Neural cell (in vitro differentiated cells): Measurements from ENCODE around the gene UQCRHL. TPM values are rescaled to one million over a fixed set of nuclear protein-coding genes. Genes with fewer than 3 reads are reported as not detected.
"Not testable (repeated sequence)": the region's sequence is repeated elsewhere in the genome, so short reads cannot be mapped to it uniquely, and the experiment has no call there.

Source experiments
- H2AFZ ChIP-seq: fragments of 200-600, 300-800 bp; sonication (generic), shearing (Covaris generic); 2 replicates; pipeline ENCODE4 v1.6.0; 2014; ENCODE audit warnings: low read depth, mild to moderate bottlenecking, antibody characterized with exemption, low read length, moderate library complexity
- H3F3A ChIP-seq: fragments of 200-600 bp; shearing (Covaris generic); 2 replicates; pipeline ENCODE4 v1.6.1; 2016; ENCODE audit warnings: mild to moderate bottlenecking, moderate library complexity, mixed read lengths, antibody characterized with exemption, low read length; ENCODE audit not compliant: insufficient read depth, poor library complexity, severe bottlenecking
- H3K27ac ChIP-seq: fragments of 200-600, 300-800 bp; sonication (generic), shearing (Covaris generic); 2 replicates; pipeline ENCODE4 v1.5.1; 2014; ENCODE audit warnings: mild to moderate bottlenecking, low read length, moderate library complexity
- H3K27me3 ChIP-seq: fragments of 300-800, 200-600 bp; sonication (generic), shearing (Covaris generic); 2 replicates; pipeline ENCODE4 v1.6.0; 2014; ENCODE audit warnings: mild to moderate bottlenecking, low read depth, low read length, moderate library complexity; ENCODE audit not compliant: insufficient read depth
- H3K36me3 ChIP-seq: fragments of 300-800, 200-600 bp; sonication (generic), shearing (Covaris generic); 2 replicates; pipeline ENCODE4 v1.5.1; 2014; ENCODE audit warnings: mild to moderate bottlenecking, antibody characterized with exemption, low read length, moderate library complexity; ENCODE audit not compliant: insufficient read depth
- H3K4me2 ChIP-seq: fragments of 300-800, 200-600 bp; sonication (generic), shearing (Covaris generic); 2 replicates; pipeline ENCODE4 v1.6.0; 2014; ENCODE audit warnings: mild to moderate bottlenecking, low read length
- H3K4me3 ChIP-seq: fragments of 300-800, 200-600 bp; sonication (generic), shearing (Covaris generic); 2 replicates; pipeline ENCODE4 v1.5.1; 2014; ENCODE audit warnings: mild to moderate bottlenecking, low read length, moderate library complexity
- H3K79me2 ChIP-seq: fragments of 200-600 bp; shearing (Covaris generic); replicated peaks from 2 replicates; pipeline ENCODE4 v1.6.0; 2014; ENCODE audit warnings: mild to moderate bottlenecking, low read length, moderate library complexity; ENCODE audit not compliant: insufficient read depth
- H3K9ac ChIP-seq: fragments of 300-800, 200-600 bp; sonication (generic), shearing (Covaris generic); 2 replicates; pipeline ENCODE4 v1.6.1; 2016; ENCODE audit warnings: mild to moderate bottlenecking, low read length, mixed read lengths
- H3K9me2 ChIP-seq: fragments of 200-600 bp; shearing (Covaris generic); 2 replicates; pipeline ENCODE4 v1.6.1; 2016; ENCODE audit warnings: mild to moderate bottlenecking, low read length, mixed read lengths; ENCODE audit not compliant: insufficient read depth
- H3K9me3 ChIP-seq: fragments of 200-600, 300-800 bp; sonication (generic), shearing (Covaris generic); 2 replicates; pipeline ENCODE4 v1.6.1; 2016; ENCODE audit warnings: mild to moderate bottlenecking, mixed run types, low read length, moderate library complexity, mixed read lengths
- H4K20me1 ChIP-seq: fragments of 200-600 bp; shearing (Covaris generic); 2 replicates; pipeline ENCODE4 v1.6.1; 2016; ENCODE audit warnings: mild to moderate bottlenecking, mixed run types; ENCODE audit not compliant: insufficient read depth
- CTCF ChIP-seq: fragments of 450-650 bp; IDR thresholded peaks from 2 replicates; pipeline ENCODE4 v1.5.1; 2014; ENCODE audit warnings: antibody characterized with exemption, mild to moderate bottlenecking, moderate library complexity; ENCODE audit not compliant: poor library complexity, severe bottlenecking
- EP300 ChIP-seq: fragments of 450-650 bp; conservative IDR thresholded peaks from 2 replicates; pipeline ENCODE4 v1.6.1; 2014; ENCODE audit warnings: antibody characterized with exemption, mild to moderate bottlenecking, moderate library complexity; ENCODE audit not compliant: poor library complexity, severe bottlenecking
- EZH2 ChIP-seq: fragments of 200-600, 300-800 bp; shearing (Covaris generic), sonication (generic); IDR thresholded peaks from 2 replicates; pipeline ENCODE4 v1.6.1; 2014; ENCODE audit warnings: antibody characterized with exemption, low read length, borderline replicate concordance, mild to moderate bottlenecking; ENCODE audit not compliant: insufficient read depth, poor library complexity, severe bottlenecking
- MXI1 ChIP-seq: fragments of 450-650 bp; conservative IDR thresholded peaks from 2 replicates; pipeline ENCODE4 v1.6.1; 2014; ENCODE audit warnings: antibody characterized with exemption, mild to moderate bottlenecking; ENCODE audit not compliant: poor library complexity, severe bottlenecking
- POLR2AphosphoS5 ChIP-seq: IDR thresholded peaks from 2 replicates; pipeline ENCODE4 v1.6.1; 2012
- RAD21 ChIP-seq: fragments of 450-650 bp; conservative IDR thresholded peaks from 2 replicates; pipeline ENCODE4 v1.6.1; 2014; ENCODE audit warnings: antibody characterized with exemption, mild to moderate bottlenecking, moderate library complexity
- REST ChIP-seq: IDR thresholded peaks from 2 replicates; pipeline ENCODE4 v1.6.1; 2012; ENCODE audit warnings: borderline replicate concordance
- SMC3 ChIP-seq: fragments of 450-650 bp; conservative IDR thresholded peaks from 2 replicates; pipeline ENCODE4 v1.6.1; 2014; ENCODE audit warnings: antibody characterized with exemption, mild to moderate bottlenecking, moderate library complexity; ENCODE audit not compliant: poor library complexity
- TAF1 ChIP-seq: IDR thresholded peaks from 2 replicates; pipeline ENCODE4 v1.6.1; 2012; ENCODE audit warnings: low read depth
- polyA plus RNA-seq: library from polyadenylated mRNA; depleted of rRNA; stranded (reverse); fragments of >200 nt; gene quantifications from 2 replicates; pipeline ENCODE4 v1.2.3, GENCODE V29; 2014

The UQCRHL gene
- polyA plus RNA-seq, 1 donor from 2014 or later = 6.1 TPM

DNA sequence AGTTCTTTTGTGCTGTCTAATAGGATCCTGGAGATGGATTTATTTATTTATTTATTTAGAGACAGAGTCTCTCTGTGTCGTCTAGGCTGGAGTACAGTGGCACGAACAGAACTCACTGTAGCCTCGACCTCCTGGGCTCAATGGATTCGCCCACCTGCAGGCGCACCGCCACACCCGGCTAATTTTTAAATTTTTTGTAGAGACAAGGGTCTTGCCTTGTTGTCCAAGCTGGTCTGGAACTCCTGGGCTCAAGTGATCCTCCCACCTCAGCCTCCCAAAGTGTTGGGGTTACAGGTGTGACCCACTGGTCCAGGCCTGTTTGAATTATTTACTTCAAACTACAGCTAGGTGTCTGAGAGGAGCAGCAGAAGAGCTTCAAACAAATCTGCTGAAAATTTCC, 30.5 kb upstream of the UQCRHL start:
- Histone ChIP-seq H3K4me2 (no peak overlapping the region), H3F3A (no peaks in the 10 kb centered on the region), H3K36me3 (no peaks in the 10 kb centered on the region)

DNA sequence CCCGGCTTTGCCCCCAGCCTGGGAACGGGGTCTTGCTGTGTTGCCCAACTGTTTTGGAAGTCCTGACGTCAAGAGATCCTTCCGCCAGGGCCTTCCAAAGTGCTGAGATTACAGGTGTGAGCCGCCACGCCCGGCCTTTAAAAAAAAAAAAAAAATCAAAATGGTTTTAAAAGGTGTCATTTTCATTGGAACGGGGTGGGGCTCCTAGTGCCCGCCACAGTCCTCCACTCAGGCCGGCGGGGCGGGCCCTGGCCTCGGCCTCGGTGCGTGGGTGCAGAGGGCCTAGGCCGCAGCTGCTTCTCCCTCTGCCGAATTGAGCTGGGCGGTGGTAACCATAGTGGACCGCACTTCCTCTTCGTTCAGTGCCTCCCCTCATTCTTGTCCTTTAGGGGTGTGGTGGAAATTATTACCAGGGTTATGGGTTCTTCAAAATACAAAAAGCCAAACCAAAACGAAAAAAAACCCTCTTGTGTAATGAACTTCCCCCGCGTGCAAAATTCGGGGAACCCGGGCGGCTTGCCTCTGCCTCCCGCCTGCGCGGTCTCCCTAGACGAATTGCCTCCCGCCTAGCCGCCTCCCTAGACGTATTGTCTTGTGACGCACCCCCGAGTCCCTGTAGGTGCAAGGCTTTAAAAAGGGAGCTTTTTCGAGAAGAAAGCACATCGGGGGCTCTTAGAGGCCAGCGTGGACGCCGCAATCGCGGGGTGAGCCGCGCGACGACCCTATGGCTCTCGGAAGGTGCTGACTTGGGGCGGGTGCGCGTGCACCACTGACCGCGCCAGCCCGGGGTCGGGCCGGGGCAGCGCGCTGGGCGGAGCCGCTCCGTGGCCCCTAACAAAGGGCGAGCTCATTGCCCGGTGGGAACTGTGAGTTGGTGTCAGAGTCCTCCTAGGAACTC, 29.6 kb upstream of the UQCRHL start:
- Histone ChIP-seq H3K4me3 (no peak overlapping the region), H3K27me3 (no peaks in the 10 kb centered on the region), H3K9me2 (no peaks in the 10 kb centered on the region), H3K27ac (peak overlapping the region; percentile 88), H3F3A (no peaks in the 10 kb centered on the region), H3K36me3 (no peaks in the 10 kb centered on the region), H3K9ac (no peak overlapping the region), H3K4me2 (no peak overlapping the region), H2AFZ (no peak overlapping the region), H4K20me1 (no peaks in the 10 kb centered on the region), H3K79me2 (peaks cover 19% of the 10 kb centered on the region), H3K9me3 (no peaks in the 10 kb centered on the region)
- TF ChIP-seq POLR2AphosphoS5 (no peak), SMC3 (no peak), TAF1 (no peak), REST (no peak), EP300 (no peak), MXI1 (no peak), EZH2 (no peak), RAD21 (no peak), CTCF (no peak)

More for the DNA sequence above, 30.5 kb upstream of the UQCRHL start:
- no peak overlapping the region for H2AFZ ChIP-seq
- no peak overlapping the region for H3K9ac ChIP-seq
- H3K79me2 ChIP-seq = peaks cover 10% of the 10 kb centered on the region
- H3K27ac ChIP-seq = no peak overlapping the region
- TF ChIP-seq RAD21 = no peak
- TF ChIP-seq POLR2AphosphoS5 = no peak
- no peak for TF ChIP-seq EZH2
- no peak for TF ChIP-seq TAF1
- no peak for TF ChIP-seq EP300
- no peak for TF ChIP-seq REST
- H3K4me3 ChIP-seq = no peak overlapping the region
- no peaks in the 10 kb centered on the region for H3K9me2 ChIP-seq
- no peaks in the 10 kb centered on the region for H3K9me3 ChIP-seq
- H4K20me1 ChIP-seq = no peaks in the 10 kb centered on the region
- H3K27me3 ChIP-seq = no peaks in the 10 kb centered on the region

DNA sequence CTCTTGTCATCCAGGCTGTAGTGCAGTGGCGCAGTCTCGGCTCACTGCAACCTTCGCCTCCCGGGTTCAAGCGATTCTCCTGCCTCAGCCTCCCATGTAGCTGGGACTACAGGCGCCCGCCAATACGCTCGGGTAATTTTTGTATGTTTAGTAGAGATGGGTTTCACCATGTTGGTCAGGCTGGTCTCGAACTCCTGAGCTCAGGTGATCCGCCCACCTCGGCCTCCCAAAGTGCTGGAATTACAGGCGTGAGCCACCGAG, 29.0 kb upstream of the UQCRHL start:
- peak overlapping the region; percentile 88 for H3K27ac ChIP-seq
- peak overlapping the region; percentile 70 for H3K9ac ChIP-seq
- not testable (repeated sequence) for H3K27me3 ChIP-seq, H2AFZ ChIP-seq, H3K9me2 ChIP-seq, H4K20me1 ChIP-seq, H3K36me3 ChIP-seq, H3F3A ChIP-seq, H3K9me3 ChIP-seq, H3K4me2 ChIP-seq
- peak overlapping the region; percentile 80 for H3K4me3 ChIP-seq
- H3K79me2 ChIP-seq = peaks cover 21% of the 10 kb centered on the region
